DOHH2 (cell line): ENCODE data around the gene SLFN5.

Source experiments
- H3F3A ChIP-seq: fragments of 200-600 bp; sonication (generic), shearing (Covaris generic); 2 replicates; pipeline ENCODE4 v1.6.0; 2016; ENCODE audit warnings: antibody characterized with exemption, mild to moderate bottlenecking; ENCODE audit not compliant: control insufficient read depth, insufficient read depth
- H3K27ac ChIP-seq: fragments of 200-600 bp; sonication (generic); 2 replicates; pipeline ENCODE4 v1.5.1; 2014; ENCODE audit warnings: low read depth, mild to moderate bottlenecking, low read length, moderate library complexity
- H3K27me3 ChIP-seq: fragments of 200-600 bp; sonication (generic); 2 replicates; pipeline ENCODE4 v1.6.1; 2014; ENCODE audit warnings: mild to moderate bottlenecking, low read length, mixed read lengths; ENCODE audit not compliant: control insufficient read depth
- H3K36me3 ChIP-seq: fragments of 200-600 bp; sonication (generic); 2 replicates; pipeline ENCODE4 v1.6.1; 2014; ENCODE audit warnings: mild to moderate bottlenecking, low read length, moderate library complexity, mixed read lengths; ENCODE audit not compliant: control insufficient read depth
- H3K4me1 ChIP-seq: fragments of 200-600 bp; sonication (generic); 2 replicates; pipeline ENCODE4 v1.6.1; 2014; ENCODE audit warnings: mild to moderate bottlenecking, low read length, mixed read lengths; ENCODE audit not compliant: control insufficient read depth
- H3K4me2 ChIP-seq: fragments of 200-600 bp; sonication (generic); 2 replicates; pipeline ENCODE4 v1.6.0; 2014; ENCODE audit warnings: mild to moderate bottlenecking, low read length, moderate library complexity
- H3K4me3 ChIP-seq: fragments of 200-600 bp; sonication (generic); 2 replicates; pipeline ENCODE4 v1.5.1; 2014; ENCODE audit warnings: mild to moderate bottlenecking, low read length, mixed read lengths
- H3K79me2 ChIP-seq: fragments of 200-600 bp; sonication (generic); 2 replicates; pipeline ENCODE4 v1.6.1; 2014; ENCODE audit warnings: mild to moderate bottlenecking, low read length, mixed read lengths; ENCODE audit not compliant: control insufficient read depth
- H3K9me2 ChIP-seq: fragments of 200-600 bp; sonication (generic); replicated peaks from 2 replicates; pipeline ENCODE4 v1.6.1; 2014; ENCODE audit warnings: mild to moderate bottlenecking, low read length, mixed read lengths; ENCODE audit not compliant: control insufficient read depth
- H3K9me3 ChIP-seq: fragments of 200-600 bp; sonication (generic); 2 replicates; pipeline ENCODE4 v1.6.1; 2014; ENCODE audit warnings: antibody characterized with exemption, low read length, mixed read lengths; ENCODE audit not compliant: control insufficient read depth, insufficient read depth
- H4K20me1 ChIP-seq: fragments of 200-600 bp; sonication (generic); 2 replicates; pipeline ENCODE4 v1.6.0; 2014; ENCODE audit warnings: low read depth, mild to moderate bottlenecking, antibody characterized with exemption, low read length, moderate library complexity; ENCODE audit not compliant: control insufficient read depth, insufficient read depth
- CTCF ChIP-seq: fragments of 200-600 bp; sonication (generic); IDR thresholded peaks from one replicate; pipeline ENCODE4 v1.5.1; 2014; ENCODE audit warnings: antibody characterized with exemption, mild to moderate bottlenecking, low read depth, low read length; ENCODE audit not compliant: poor library complexity, severe bottlenecking
- EZH2phosphoT487 ChIP-seq: fragments of 200-600 bp; sonication (generic); IDR thresholded peaks from 2 replicates; pipeline ENCODE4 v1.6.1; 2017; ENCODE audit warnings: borderline replicate concordance, mild to moderate bottlenecking, antibody characterized with exemption, low read length, moderate library complexity, mixed read lengths

The SLFN5 gene

DNA sequence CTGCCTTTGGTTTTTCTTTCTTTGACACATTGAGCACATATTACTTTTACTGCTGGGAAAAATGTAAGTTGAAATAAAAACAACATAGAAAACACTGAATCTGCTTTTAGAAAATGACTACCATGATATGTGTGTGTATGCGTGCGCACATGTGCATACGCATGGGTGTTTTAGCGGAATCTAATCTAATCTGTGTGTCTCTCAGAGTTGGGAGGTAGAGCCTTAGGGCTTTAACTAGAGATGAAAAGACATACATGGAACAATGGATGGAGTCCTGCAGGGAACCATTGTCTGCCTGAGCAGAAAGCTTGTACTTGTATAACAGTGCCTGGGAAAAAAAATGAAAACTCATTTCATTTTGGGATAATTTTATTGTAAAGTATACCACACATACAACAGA is 12.4 kb downstream of the SLFN5 start:
- no peak for TF ChIP-seq EZH2phosphoT487
- TF ChIP-seq CTCF: no peak
- H3K79me2 ChIP-seq: no peaks in the 10 kb centered on the region
- H3K4me3 ChIP-seq: no peak overlapping the region
- H3K4me1 ChIP-seq: no peaks in the 10 kb centered on the region
- H3K27ac ChIP-seq: no peak overlapping the region
- H3K9me3 ChIP-seq: no peaks in the 10 kb centered on the region
- H3K4me2 ChIP-seq: no peak overlapping the region
- no peaks in the 10 kb centered on the region for H4K20me1 ChIP-seq
- H3F3A ChIP-seq: no peaks in the 10 kb centered on the region
- no peaks in the 10 kb centered on the region for H3K36me3 ChIP-seq
- 0 out of 2 replicates have a peak, but pooled peaks cover 3% of the 10 kb centered on the region for H3K27me3 ChIP-seq
- no peaks in the 10 kb centered on the region for H3K9me2 ChIP-seq

DNA sequence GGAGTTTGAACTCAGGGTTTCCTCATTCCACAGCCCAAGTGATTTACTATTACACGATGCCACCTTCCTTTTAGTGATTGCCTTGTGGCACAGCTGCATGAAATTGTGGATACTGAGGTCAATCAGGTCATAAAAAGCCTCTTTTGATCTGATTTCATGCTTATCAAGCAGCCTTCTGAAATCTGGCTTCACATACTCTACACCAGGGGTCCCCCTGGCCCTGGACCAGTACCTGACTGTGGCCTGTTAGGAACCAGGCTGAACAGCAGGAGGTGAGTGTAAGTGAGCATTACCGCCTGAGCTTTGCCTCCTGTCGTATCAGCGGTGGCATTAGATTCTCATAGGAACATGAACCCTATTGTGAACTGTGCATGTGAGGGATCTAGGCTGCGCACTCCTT is 13.8 kb downstream of the SLFN5 start:
- Histone ChIP-seq H3K36me3 (no peaks in the 10 kb centered on the region), H3K4me2 (no peak overlapping the region), H3K9me2 (no peaks in the 10 kb centered on the region), H3K9me3 (no peaks in the 10 kb centered on the region), H3K27me3 (0 out of 2 replicates have a peak, but pooled peaks cover 3% of the 10 kb centered on the region), H3K79me2 (no peaks in the 10 kb centered on the region), H3K4me1 (no peaks in the 10 kb centered on the region), H3K27ac (no peak overlapping the region), H3F3A (no peaks in the 10 kb centered on the region), H4K20me1 (no peaks in the 10 kb centered on the region), H3K4me3 (no peak overlapping the region)
- TF ChIP-seq EZH2phosphoT487 (no peak), CTCF (no peak)

DNA sequence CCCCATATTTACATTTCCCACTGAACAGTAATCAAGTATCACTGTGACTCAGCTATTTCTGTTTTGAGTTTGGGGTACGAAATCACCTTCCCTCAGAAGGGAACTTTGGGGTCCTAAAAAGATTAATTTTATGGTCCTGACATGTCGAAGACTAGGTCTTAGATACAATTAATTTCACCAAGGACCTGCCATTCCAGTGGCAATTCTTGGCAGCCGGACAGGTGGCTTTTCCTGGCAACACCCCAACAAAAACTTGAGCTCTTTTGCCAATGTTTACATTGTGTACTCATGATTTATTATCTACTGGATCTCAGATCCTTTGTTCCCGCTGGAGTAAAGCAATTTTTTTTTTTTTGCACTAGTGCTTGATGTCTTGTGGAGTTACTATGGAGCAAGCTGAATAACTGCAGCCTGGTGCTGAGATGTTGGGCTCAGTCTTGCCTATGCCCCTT is 14.4 kb downstream of the SLFN5 start:
- no peaks in the 10 kb centered on the region for H3F3A ChIP-seq

More for the DNA sequence above, 14.4 kb downstream of the SLFN5 start:
- Histone ChIP-seq H3K27ac (no peak overlapping the region), H3K9me3 (no peaks in the 10 kb centered on the region), H3K4me3 (no peak overlapping the region), H4K20me1 (no peaks in the 10 kb centered on the region), H3K4me1 (no peaks in the 10 kb centered on the region), H3K79me2 (no peaks in the 10 kb centered on the region), H3K4me2 (no peak overlapping the region), H3K9me2 (no peaks in the 10 kb centered on the region), H3K36me3 (no peaks in the 10 kb centered on the region), H3K27me3 (0 out of 2 replicates have a peak, but pooled peaks cover 3% of the 10 kb centered on the region)
- TF ChIP-seq EZH2phosphoT487 (no peak), CTCF (no peak)
